Endodermal cell (in vitro differentiated cells): ENCODE data around the gene ZMIZ1. TPM values are rescaled to one million over a fixed set of nuclear protein-coding genes. Genes with fewer than 3 reads are reported as not detected.

Experiments
- DNase-seq: peaks from one replicate; pipeline ENCODE4 v3.0.0-alpha.2; 2017
- H3K27ac ChIP-seq: 2 replicates; pipeline ENCODE4 v1.5.1; 2013; ENCODE audit warnings: mild to moderate bottlenecking, low read depth, low read length, moderate library complexity
- H3K27me3 ChIP-seq: 2 replicates; pipeline ENCODE4 v1.6.1; 2013; ENCODE audit warnings: mild to moderate bottlenecking, low read length, moderate library complexity; ENCODE audit not compliant: insufficient read depth, control insufficient read depth, poor library complexity, severe bottlenecking
- H3K36me3 ChIP-seq: 2 replicates; pipeline ENCODE4 v1.7.0; 2013; ENCODE audit warnings: mild to moderate bottlenecking, low read length, moderate library complexity; ENCODE audit not compliant: control insufficient read depth, insufficient read depth
- H3K4me1 ChIP-seq: one replicate; pipeline ENCODE4 v1.7.0; 2013; ENCODE audit warnings: low read length; ENCODE audit not compliant: control insufficient read depth, insufficient read depth
- H3K4me3 ChIP-seq: 2 replicates; pipeline ENCODE4 v1.5.1; 2013; ENCODE audit warnings: mild to moderate bottlenecking, low read length, moderate library complexity
- H3K9ac ChIP-seq: 2 replicates; pipeline ENCODE4 v1.6.1; 2013; ENCODE audit warnings: mild to moderate bottlenecking, low read length, moderate library complexity; ENCODE audit not compliant: poor library complexity, severe bottlenecking; ENCODE audit errors: extremely low read depth
- H3K9me3 ChIP-seq: 2 replicates; pipeline ENCODE4 v1.6.1; 2013; ENCODE audit warnings: mild to moderate bottlenecking, low read length, moderate library complexity; ENCODE audit not compliant: control insufficient read depth
- H3K27ac Mint-ChIP-seq: 2 replicates; pipeline ENCODE4 v1.8.0; 2020; ENCODE audit warnings: mixed read lengths
- H3K27me3 Mint-ChIP-seq: 2 replicates; pipeline ENCODE4 v1.8.0; 2021; ENCODE audit warnings: mild to moderate bottlenecking, mixed read lengths; ENCODE audit not compliant: insufficient read depth
- H3K36me3 Mint-ChIP-seq: 2 replicates; pipeline ENCODE4 v1.8.0; 2020; ENCODE audit warnings: low read depth, mixed read lengths
- H3K4me1 Mint-ChIP-seq: 2 replicates; pipeline ENCODE4 v1.8.0; 2020; ENCODE audit warnings: mixed read lengths
- H3K4me3 Mint-ChIP-seq: 2 replicates; pipeline ENCODE4 v1.8.0; 2020; ENCODE audit warnings: mild to moderate bottlenecking, moderate library complexity, mixed read lengths
- H3K9me3 Mint-ChIP-seq: 2 replicates; pipeline ENCODE4 v1.8.0; 2020; ENCODE audit warnings: mild to moderate bottlenecking, mixed read lengths
- CTCF ChIP-seq: fragments of 200-600 bp; sonication (generic); conservative IDR thresholded peaks from 2 replicates; pipeline ENCODE4 v1.5.0; 2021; ENCODE audit warnings: antibody characterized with exemption, mild to moderate bottlenecking
- WGBS, 2 experiments: methylation state at CpG; one replicate each; pipeline versions ENCODE4 v1.1.5 to v1.1.7; 2013; ENCODE audit warnings: missing lambda C conversion rate in 2 of 2, mixed read lengths in 1 of 2; ENCODE audit not compliant: insufficient coverage in 1 of 2, insufficient read length in 1 of 2; 5-methylcytosine and 5-hydroxymethylcytosine counted together
- total RNA-seq, 2 donors: library from RNA; stranded (reverse); fragmentation: NEBNext Ultra II Directional in 1 of 2; extraction: Animal tissue kit (Norgen Biotek cat#: 25700) in 1 of 2; gene quantifications; 2 replicates in 1 of 2; 3 replicates in 1 of 2; pipeline ENCODE4 v1.2.1, GENCODE V29; 2021

The ZMIZ1 gene
- total RNA-seq, 2 donors from 2014 or later = 65.3 to 67.5 TPM

GRCh38 chr10:79163666-79163975, 94.9 kb downstream of the ZMIZ1 start:
- Histone ChIP-seq H3K4me1 (peaks cover 9% of the 10 kb centered on the region), H3K27me3 (no peaks in the 10 kb centered on the region), H3K27ac (peak overlapping the region; percentile 24), H3K9ac (no peak overlapping the region), H3K4me3 (no peak overlapping the region), H3K9me3 (no peaks in the 10 kb centered on the region), H3K36me3 (peaks cover 41% of the 10 kb centered on the region)
- Mint-ChIP-seq H3K9me3 (no peaks in the 10 kb centered on the region), H3K36me3 (peaks cover 26% of the 10 kb centered on the region), H3K4me1 (peaks cover 10% of the 10 kb centered on the region), H3K27ac (no peak overlapping the region), H3K4me3 (no peak overlapping the region), H3K27me3 (no peaks in the 10 kb centered on the region)
- no peak for TF ChIP-seq CTCF
- WGBS, 2 experiments = 90 to 96% methylated on average over 6 to 8 of the region's 8 CpGs
- DNase-seq = no peak

- Histone ChIP-seq H3K4me3 (no peak overlapping the region), H3K4me1 (peaks cover 5% of the 10 kb centered on the region), H3K9ac (no peak overlapping the region), H3K36me3 (peaks cover 41% of the 10 kb centered on the region), H3K27ac (no peak overlapping the region), H3K9me3 (no peaks in the 10 kb centered on the region), H3K27me3 (no peaks in the 10 kb centered on the region)
- H3K36me3 Mint-ChIP-seq = peaks cover 26% of the 10 kb centered on the region
- no peak for TF ChIP-seq CTCF
- peak overlapping the region; percentile 44 for H3K27ac Mint-ChIP-seq
- H3K4me3 Mint-ChIP-seq = no peak overlapping the region
- no peaks in the 10 kb centered on the region for H3K9me3 Mint-ChIP-seq
- no peaks in the 10 kb centered on the region for H3K27me3 Mint-ChIP-seq
- peaks cover 7% of the 10 kb centered on the region for H3K4me1 Mint-ChIP-seq
- DNase-seq = no peak
- 94 to 95% methylated on average over 6 to 9 of the region's 9 CpGs for WGBS, 2 experiments
Observed at GRCh38 chr10:79164075-79164474, 95.3 kb downstream of the ZMIZ1 start.

GRCh38 chr10:79165070-79165778, 96.5 kb downstream of the ZMIZ1 start:
- H3K27ac ChIP-seq = peak overlapping the region; percentile 47
- no peak overlapping the region for H3K4me3 Mint-ChIP-seq
- peaks cover 38% of the 10 kb centered on the region for H3K36me3 ChIP-seq
- no peak for TF ChIP-seq CTCF
- H3K27me3 ChIP-seq = no peaks in the 10 kb centered on the region
- H3K9me3 ChIP-seq = no peaks in the 10 kb centered on the region
- peaks cover 29% of the 10 kb centered on the region for H3K36me3 Mint-ChIP-seq
- WGBS, 2 experiments = 88 to 90% methylated on average over 6 to 11 of the region's 11 CpGs
- H3K9ac ChIP-seq = no peak overlapping the region
- no peak overlapping the region for H3K4me3 ChIP-seq
- DNase-seq = no peak
- H3K9me3 Mint-ChIP-seq = no peaks in the 10 kb centered on the region
- H3K4me1 ChIP-seq = no peaks in the 10 kb centered on the region
- H3K27ac Mint-ChIP-seq = peak overlapping the region; percentile 82
- peaks cover 3% of the 10 kb centered on the region for H3K4me1 Mint-ChIP-seq
- no peaks in the 10 kb centered on the region for H3K27me3 Mint-ChIP-seq
